ENCODE data around the gene AFAP1.

AFAP1 gene

DNA sequence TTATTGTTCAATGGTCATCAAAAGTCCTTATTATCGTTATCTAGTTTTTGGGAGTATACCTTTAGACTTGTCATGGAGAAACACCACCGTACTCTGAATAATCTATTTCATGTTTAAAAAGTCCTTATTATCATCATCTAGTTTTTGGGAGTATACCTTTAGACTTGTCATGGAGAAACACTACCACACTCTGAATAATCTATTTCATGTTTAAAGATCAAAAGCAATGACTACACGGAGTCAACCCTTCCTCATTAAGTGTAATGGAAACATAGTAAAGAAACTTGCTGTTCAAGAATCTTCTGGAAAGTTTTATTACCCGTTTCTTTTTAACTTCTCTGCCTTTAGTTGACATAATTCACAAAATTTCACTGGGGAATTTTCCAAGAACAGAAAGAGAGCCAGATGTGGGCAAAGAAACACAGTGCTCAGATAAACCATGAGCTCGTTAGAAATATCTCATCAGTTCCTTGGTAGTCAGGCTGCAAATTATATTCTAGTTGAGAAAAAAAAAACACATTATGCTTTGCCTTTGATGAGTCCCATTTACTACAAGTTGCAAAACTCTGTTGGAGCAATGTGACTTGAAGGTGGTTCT is 158.8 kb downstream of the AFAP1 start:
- DNase-seq = no peak

DNA sequence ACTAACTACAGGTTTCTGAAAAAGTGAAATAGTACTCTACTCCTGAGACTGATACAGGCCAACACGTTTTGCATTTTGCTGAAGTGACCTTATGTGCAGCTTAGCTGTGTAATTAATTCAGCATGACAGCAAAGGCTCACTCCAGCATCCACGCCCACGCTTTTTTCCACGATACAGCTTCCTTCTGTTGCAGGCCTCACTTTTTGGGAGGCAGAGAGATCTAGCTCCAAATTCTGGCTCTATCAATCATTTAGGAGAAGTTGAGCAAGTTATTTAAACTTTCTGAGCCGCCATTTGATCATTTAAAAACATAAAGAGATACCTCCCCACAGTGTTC is 160.3 kb downstream of the AFAP1 start:
- DNase-seq = no peak

DNA sequence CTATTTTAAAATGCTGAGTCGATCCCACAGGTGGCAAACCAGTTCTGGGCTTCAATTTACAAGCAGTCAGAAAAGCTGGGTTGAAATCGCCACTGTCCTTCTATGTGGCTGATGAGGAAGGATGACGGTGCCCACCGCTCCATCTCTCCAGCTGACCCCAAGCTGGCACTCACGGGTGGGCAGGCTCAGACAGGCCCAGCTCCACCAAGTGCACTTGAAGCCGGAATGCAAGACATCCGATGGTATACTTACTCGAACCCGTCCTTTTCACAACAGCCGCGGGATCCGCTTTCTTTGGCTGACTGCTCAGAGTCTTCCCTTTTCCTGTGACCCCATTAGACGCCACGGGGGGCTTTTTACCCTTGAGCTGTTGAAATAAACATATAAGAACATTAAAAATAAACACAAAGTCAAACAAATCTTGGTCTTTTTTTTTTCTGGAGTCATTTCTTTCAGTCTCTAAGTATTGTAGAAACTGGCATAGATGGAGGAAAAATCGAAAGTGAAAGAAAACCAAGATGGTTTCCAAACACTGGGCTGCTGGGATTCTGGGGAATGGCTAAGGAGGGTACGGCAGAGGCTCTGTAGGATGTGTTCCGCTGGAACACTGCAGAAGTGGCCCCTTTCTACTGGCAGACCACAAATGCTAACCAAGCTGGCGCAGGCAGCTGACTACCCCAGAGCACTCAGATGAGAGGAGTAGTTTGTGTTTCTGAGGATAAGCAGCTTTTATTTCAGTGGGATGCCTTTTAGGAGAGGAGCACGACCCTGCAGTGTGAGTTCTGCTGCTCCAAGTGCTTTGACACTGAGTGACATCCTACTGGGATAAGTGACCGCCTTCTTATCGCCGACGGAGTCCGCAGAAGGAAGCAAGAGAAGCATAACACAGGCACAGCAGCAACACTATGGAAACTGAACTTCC is 160.9 kb downstream of the AFAP1 start:
- DNase-seq = no peak

GRCh38 chr4:7777871-7778509 is 161.7 kb downstream of the AFAP1 start:
- DNase-seq = no peak

- DNase-seq = no peak
Measured at GRCh38 chr4:7777017-7777710, 162.5 kb downstream of the AFAP1 start.

- no peak for DNase-seq
Measured at GRCh38 chr4:7775396-7775795, 164.3 kb downstream of the AFAP1 start.

- DNase-seq = no peak
Measured at GRCh38 chr4:7774301-7775294, 165.1 kb downstream of the AFAP1 start.

DNA sequence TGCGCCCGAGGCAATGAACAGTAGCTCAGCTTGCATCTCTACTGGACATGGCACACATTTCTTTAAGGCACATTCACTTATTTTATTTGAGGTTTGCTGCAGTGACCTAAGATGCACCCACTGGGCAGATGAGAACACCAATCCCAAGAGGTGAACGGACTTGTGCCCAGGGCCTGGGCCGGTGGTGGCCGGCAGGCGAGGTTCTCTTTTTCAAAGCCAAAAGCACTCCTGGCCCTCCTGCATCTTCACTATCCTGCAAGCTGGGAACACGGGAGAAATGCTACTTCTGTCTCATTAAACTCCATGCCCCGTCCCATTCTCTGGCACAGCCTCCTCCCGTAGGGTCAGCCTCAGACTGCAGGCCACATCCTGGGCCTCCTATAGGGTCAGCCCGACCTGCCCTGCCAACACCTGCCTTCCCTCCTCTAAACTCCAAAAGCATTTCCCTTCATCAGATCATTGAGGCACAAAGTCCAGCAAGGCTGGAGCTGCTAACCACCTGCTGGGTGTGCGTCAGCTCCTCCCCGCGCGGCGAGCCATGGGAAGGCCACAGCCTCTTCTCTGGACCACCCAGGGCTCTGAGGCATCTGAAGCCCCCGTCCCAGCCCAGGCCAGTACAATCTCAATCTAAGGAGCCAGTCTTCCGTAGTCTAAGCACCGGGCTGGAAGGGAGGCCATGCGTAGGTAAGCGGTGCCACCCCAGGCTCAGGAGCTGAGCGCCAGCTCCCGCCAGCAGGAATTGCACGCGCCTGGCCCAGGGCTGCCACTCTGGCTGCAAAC is 166.1 kb downstream of the AFAP1 start:
- no peak for DNase-seq

DNA sequence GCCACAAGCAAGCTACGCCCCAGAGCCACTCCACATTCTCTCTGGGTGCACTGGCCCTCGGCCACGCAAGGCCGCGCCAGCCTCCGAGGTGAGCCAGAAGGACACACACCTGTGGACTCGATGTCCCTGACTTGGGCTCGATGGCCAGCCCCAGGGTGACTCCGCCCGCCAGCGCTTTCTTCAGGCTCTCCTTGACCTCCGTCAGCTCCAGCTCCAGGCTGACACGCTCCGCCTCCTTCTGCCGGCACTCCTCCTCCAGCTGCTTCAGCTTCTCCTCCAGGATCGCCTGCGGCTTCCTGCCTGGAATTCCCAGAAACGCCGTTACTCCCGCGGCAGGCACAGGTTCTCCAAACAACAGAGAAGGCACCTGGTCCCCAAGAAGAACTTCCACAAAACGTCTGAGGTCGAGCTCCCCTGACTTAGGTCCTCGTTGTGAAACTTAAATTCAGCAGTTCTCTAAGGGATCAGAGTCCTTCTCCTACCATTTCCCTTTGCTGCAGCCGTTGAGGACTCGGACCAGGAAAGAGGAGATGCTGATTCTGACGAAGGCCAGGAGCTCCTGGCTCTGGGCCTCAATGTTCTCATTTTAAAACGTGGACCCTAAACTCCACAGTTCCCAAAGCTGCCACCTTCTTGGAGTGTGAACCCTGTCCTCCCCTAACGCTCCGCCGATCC is 166.8 kb downstream of the AFAP1 start:
- no peak for DNase-seq

GRCh38 chr4:7771541-7772507 is 167.8 kb downstream of the AFAP1 start:
- DNase-seq = no peak

GRCh38 chr4:7771056-7771455 is 168.6 kb downstream of the AFAP1 start:
- peak; percentile 51 for DNase-seq

DNA sequence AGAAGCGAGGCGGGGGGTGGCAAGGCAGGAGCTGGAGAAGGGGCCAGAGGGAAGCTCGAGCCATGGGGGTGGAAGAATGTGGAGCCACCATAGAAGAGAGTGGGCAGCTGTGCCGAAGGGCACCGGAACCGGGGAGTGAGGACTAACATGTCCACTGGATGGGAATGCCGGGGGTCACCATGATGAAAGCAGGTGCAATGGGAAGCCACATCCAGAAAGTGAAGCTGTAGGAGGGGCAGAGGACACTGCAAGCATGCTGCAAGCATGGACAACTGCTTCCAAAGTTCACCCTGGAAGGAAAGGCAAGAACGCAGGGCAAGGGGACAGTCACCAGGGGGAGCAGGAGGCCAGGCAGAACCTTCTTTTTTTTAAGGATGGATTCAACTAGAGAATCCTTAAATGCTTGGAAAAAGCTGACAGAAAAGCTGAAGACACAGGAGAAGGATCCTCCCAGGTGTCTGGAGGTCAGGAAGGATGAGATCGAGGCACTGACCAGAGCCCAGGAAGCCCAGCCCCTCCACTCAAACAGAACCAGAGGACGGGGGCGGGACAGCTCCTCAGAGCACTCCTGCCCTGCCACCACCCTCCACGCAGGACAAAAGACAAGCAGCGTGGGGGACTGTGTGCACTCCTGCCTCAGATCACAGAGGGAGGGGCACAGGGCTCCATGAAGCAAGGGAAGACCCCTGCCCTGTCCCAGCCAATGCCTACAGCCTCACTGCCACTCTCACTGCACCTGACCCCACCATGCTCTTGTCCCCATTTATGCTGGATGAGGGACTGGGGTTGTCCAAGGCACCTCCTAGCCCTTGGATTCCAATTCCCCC is 169.2 kb downstream of the AFAP1 start:
- DNase-seq = peak; percentile 22

- no peak for DNase-seq
Measured at GRCh38 chr4:7769396-7770223, 170.1 kb downstream of the AFAP1 start.

- no peak for DNase-seq
Measured at GRCh38 chr4:7768736-7769135, 170.9 kb downstream of the AFAP1 start.

- DNase-seq = no peak
Measured at GRCh38 chr4:7767966-7768365, 171.7 kb downstream of the AFAP1 start.

GRCh38 chr4:7767526-7767925 is 172.1 kb downstream of the AFAP1 start:
- DNase-seq = no peak

DNA sequence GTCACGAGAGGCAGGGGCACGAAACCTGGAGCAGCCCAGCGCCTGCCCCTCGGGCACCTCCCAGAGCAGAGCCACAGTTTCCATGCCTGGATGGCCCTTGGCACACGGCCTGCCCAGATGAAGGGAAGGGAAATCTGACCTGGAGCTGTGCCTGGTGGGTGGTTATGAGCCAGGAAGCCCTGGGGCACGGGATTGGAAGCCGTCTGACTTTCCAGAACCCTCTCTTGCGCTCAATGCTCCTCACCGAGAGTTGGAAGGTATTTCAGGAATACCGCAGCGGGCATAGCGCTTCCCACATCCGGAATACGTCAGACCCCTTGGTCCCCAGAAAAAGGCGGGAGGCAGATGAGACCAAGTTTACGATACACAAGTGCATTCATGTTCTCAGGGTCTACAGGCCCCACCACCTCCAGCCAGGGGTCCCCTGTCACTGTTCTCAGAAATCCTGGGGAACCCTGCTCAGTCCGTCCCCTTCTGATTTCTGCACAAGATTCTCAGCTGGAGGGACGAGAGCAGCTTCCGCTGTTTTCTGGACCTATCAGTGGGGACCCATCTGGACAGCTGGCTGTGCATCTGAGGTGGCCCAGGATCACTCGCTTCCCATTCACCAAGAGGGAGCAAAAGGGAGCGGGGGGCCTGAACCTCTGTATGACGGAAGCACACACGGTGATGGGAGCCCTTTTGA is 172.9 kb downstream of the AFAP1 start:
- no peak for DNase-seq

Data from stimulated activated CD4-positive, alpha-beta T cell treated with anti-CD3 and anti-CD28 coated beads, Interleukin-4, amount 100 ng/mL, for 1 hour (primary cell).